GM18505 (cell line): Measurements from ENCODE around the gene CES5A.
"Not testable (repeated sequence)": the region's sequence is repeated elsewhere in the genome, so short reads cannot be mapped to it uniquely, and the experiment has no call there.

Experiments used
- ATAC-seq: cut with Tn5 transposase; IDR thresholded peaks from one replicate; pipeline ENCODE4 v1.9.1; 2021; ENCODE audit not compliant: unreplicated experiment
- POLR2A ChIP-seq: IDR thresholded peaks from 4 replicates; pipeline ENCODE4 v1.6.1; 2011; ENCODE audit warnings: borderline replicate concordance; ENCODE audit not compliant: insufficient read depth, insufficient read length; ENCODE audit errors: extremely low read depth

CES5A gene

DNA sequence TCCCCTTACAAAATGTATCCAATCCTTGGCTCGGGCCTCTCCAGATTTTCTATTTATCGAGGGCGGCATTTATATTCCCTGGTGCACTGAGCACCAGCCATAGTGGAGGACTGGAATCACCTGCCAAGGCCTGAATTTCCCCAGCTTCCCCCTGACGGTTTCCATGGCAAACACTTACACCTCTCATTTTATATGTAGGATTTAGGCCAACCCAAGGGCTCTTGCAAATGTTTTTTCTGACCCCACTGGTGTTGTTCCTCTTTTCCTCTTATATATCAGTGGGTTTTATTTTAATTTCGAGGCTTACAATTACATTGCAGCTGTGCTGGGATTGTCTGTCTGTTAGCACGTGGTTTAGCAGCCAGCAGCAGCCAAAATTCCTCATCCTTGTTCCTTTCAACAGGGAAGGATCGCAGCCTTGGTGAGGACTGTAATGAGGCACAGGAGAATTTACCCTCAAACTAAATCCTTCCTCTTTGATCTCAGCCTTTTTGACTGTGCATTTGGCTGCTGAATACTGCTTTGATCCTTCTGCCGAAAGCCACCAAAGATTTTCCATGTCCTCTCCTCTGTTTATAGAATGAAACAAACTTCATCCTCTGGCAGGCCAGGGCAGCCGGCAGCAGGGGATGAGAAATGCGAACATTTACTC is 26.5 kb upstream of the CES5A start:
- ATAC-seq = no peak
- TF ChIP-seq POLR2A = no peak

DNA sequence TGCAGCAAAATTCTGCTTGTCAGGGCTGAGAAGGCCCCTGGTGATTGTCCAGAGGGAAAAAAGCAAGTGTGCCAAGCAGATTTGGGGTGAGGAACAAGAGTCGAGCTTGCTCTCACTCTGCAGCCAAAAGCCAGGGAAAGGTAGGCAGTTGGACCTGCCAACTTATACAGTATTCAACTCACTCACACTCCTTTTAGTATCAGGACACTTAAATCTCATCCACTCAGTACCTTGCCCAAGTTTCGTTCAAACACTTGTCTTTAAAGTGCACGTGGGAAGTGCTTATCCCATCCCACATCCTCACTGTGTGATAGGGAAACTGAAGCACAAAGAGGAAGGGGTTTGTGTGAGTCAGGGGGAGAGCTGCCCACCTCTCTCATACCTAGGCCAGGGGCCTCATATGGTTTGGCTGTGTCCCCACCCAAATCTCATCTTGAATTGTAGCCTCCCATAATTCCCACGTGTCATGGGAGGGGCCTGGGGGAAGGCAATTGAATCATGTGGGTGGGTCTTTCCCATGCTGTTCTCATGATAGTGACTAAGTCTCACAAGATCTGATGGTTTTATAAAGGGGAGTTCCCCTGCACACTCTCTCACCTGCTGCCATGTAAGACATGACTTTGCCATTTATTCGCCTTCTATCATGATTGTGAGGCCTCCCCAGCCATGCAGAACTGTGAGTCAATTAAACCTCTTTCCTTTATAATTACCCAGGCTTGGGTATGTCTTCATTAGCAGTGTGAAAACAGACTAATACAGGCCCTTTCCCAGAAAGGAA is 25.6 kb upstream of the CES5A start:
- ATAC-seq = no peak
- TF ChIP-seq POLR2A = no peak

DNA sequence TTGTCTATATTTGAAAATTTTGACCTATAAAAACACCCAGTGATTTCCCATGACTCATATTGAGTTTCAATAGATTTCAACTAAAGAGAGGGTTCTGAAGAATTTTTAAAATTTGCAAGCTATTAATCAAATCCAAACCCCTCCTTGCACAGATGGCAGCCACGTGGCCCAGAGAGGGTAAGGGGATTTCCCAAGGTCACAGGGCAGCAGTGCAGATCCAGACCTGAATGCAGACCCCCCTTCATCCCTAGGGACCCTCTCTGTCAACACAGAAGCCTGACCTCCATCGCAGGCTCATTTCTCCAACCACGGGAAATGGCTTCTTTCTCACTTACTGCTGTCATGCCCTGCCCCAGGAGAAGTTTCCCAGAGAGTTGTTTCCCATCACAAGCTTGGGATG is 24.7 kb upstream of the CES5A start:
- TF ChIP-seq POLR2A = no peak

DNA sequence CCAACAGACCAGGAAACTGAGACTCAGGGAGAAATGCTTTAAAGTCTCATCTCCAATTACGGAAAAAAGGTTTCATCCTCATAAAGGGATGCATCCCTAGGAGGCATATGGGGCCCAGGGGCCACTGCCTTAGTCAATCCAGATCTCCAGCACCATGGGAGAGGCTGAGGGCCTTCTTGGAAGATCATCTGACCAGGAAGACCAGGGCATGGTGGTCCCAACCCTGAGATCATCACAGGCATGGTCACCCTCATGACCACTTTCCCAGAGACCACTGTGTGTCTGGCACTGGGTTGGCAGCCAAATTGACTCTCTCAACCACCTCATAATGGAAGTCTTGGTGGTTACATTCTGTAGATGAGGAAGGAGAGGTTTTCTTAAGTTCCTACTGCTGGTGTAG is 23.4 kb upstream of the CES5A start:
- no peak for TF ChIP-seq POLR2A
- ATAC-seq = no peak

More for the DNA sequence above, 24.7 kb upstream of the CES5A start:
- ATAC-seq = no peak

DNA sequence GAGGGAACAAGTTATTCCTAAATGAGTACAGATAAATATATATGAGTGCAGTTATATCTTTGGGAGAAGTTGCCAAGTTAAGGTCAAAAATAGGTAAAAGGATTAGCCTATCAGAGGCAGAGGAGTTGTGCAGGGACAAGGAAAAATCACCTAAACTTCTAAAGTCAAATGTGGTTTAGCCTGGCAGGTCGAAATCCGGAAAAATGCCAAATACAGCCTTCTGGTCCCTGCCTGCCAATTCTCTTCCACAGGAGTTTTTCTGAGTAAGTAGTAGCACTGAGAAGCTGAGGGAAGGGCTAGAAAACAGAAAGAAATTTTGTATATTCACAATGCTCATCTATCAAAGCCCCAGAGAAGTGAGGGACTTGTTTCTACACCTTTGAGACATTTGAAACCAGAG is 17.6 kb upstream of the CES5A start:
- ATAC-seq = no peak
- TF ChIP-seq POLR2A = no peak

DNA sequence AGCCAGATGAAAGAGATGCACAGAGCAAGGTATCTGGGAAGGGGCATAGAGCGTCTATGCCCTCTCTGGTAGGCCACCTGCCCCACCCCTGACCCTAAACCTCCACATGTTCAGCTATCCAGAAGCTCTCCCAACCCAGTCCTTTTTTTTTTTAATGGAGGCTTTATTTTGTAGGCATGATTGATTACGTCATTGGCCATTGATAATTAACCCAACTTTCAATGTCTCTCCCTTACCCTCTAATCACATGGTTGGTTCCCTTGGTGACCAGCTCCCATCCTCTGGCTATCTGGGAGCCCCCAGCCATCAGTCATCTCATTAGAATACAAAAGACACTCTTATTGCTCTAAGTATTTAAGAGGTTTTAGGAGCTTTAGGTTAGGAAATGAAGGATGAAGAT is 14.3 kb upstream of the CES5A start:
- TF ChIP-seq POLR2A = no peak
- no peak for ATAC-seq

DNA sequence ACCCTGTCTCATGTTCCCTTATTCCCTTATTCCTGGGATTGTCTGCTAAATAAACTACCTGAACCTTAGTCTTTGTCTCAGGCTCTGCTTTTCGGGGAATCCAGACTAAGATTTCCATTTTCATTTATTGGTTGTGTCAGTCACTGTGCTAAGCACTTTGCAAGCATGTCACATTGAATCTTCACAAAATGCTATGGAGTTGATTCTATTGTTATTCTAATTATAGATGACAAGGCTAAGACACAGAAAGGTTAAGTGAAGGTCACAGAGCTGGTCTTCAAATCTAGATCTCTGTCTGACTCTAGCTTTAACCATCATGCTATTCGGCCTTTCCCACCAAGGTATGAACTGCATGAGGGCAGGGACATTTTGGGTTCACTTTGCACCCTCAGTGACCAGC is 13.4 kb upstream of the CES5A start:
- no peak for ATAC-seq
- no peak for TF ChIP-seq POLR2A

DNA sequence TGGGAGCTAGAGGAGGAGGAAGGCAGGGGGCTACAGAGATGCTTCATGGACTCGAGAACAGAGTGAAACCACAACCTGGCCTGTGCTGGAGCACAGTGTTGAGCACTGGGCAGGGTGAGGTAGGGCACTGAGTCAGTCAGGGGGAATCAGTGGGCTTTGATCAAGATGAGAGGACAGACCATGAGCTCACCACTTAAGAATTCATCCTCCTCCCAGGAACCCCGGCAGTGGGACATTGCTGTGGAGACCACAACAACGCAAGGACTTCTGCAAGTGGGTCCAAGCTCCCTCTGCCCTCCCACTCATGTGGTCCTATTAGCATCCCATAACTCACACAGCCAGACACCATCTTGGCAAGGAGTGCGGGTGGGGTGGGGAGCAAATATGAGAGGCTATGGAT is 1.7 kb upstream of the CES5A start:
- no peak for ATAC-seq
- no peak for TF ChIP-seq POLR2A

DNA sequence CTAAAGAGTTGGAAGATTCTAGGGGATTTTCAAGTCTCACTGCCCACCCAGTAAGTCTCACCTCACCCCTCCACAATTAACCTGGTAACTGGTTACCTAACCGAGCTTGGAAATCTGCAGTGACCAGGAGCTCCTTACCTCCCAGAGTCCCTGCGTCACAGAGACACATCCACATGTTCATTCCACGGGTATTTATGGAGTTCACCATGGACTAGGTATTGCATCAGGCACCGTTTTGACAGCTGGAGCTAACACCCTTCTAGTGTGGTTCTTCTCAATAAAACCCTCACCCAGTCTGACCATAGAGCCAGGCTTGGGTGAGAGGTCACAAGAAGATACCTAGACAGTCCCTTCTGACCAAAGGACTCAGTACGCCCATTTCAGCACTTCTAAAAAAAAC is 2.1 kb downstream of the CES5A start:
- no peak for TF ChIP-seq POLR2A
- no peak for ATAC-seq

DNA sequence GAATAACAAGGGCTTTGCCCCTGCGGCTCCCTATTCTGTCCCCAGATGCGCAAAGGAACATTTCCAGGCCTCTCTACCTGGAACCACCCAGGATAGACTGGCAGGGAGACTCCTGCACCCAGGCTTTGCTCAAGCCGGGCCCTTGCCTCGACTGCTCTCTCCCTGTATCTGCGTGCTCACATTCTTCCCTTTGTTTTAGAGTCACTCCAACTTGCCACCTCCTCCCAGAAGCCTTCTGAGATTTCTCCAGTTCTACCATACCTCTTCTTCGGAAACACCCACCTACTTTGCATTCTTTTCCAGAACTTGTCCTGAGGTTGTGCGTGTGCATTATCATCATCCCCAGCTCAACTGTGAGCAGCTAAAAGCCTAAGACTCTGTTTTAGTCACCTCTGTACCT is 3.0 kb downstream of the CES5A start:
- no peak for ATAC-seq
- no peak for TF ChIP-seq POLR2A

DNA sequence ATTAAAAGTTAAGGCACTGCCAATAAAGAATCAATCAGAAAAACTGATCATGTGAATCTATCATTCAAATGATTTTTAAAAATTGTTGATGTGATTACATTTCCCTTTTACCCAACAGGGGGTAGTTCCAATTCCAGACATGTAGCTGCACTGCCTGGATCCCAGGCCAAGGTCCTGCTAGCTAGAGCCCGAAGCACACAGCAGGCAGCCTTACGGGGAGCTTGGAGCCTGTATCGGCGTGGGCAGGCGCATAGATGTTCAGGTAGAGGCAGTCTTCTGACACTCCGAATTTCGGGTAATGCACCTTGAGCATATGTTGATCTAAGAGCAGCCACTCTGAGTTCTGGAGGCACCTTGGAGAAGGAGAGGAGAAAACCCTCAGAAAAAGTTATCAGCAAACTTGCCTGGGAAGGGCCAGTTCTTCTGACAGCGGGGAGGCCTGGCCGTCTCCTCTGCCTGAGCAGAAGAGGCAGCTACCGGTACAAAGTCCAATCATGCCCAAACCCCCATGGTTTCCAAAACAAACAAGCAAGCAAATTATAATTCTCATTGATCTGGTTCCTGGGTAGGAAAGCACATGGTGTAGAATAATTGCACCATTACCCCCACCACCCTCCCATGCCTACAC is 3.6 kb downstream of the CES5A start:
- no peak for TF ChIP-seq POLR2A
- no peak for ATAC-seq

DNA sequence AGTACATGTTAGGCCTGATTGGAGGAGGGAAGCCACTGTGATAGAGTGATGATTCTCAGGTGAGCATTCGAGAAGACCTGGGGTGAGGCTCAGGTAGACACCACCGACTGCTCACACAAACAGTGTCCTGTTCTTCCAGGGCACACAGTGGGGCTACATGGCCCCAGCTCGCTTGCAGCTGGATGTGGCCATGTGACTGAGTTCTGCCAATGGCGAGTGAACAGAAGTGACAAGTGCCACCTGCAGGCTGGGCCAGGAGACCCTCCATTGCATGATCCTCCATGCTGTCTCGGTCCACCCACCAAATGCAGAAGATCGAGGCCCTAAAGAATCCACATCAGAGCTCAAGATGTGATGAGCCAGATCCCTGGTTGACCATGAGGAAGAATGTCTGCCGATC is 6.2 kb downstream of the CES5A start:
- TF ChIP-seq POLR2A = no peak
- no peak for ATAC-seq

DNA sequence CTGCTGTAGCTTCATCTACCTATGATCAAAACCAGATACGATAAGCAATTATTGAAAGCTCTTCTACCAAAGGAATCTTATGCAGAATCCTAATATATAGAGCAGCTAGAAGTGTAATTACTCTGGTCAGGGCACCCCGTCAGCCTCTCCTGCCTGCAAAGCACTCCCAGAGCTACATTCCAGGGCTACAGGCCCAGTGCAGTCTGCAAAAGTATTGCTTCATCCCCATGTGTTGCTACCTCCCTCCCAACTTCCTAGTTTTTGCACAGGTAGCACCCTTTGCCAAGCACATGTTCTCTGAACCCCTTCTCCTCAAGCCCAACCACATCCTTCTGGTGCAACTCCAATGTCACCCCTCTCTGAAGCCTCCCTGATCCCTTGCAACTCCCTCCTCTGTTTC is 7.0 kb downstream of the CES5A start:
- TF ChIP-seq POLR2A = no peak
- no peak for ATAC-seq

DNA sequence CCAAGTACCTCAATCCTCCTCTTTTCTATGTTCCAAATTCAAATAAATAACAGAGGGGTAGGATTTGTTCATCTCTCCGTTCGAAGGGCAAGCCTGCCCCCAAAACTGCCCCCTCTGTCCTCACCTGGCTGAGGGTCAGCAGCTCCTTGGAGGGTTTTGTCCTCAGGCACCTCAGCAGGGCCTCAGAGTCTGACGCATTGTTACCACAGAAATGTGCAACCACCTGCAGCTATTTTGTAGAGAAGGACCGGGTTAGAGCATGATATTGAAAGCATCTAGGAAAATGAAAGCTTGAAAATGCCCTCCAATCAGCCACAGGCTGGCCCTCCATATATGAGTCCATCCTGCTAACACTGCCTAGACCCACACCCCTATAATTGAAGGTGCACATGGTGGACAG is 13.9 kb downstream of the CES5A start:
- no peak for TF ChIP-seq POLR2A
- no peak for ATAC-seq

DNA sequence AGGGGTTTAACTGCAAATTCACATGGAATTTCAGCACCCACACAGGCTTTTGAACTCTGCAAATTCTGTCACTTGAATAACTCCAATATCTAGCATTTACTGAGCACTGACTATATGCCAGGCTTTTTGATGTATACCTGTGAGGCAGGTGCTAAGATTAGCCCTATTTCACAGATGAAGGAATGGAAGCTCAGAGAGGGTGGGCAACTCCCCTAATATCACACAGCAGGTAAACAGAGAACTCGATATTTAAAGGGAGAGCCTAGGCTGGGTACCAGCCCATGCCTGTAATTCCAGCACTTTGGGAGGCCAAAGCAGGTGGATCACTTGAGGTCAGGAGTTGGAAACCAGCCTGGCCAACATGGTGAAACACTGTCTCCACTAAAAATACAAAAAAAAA is 17.5 kb downstream of the CES5A start:
- not testable (repeated sequence) for ATAC-seq
